ENCODE measurements around the gene GNAO1.

The GNAO1 gene

DNA sequence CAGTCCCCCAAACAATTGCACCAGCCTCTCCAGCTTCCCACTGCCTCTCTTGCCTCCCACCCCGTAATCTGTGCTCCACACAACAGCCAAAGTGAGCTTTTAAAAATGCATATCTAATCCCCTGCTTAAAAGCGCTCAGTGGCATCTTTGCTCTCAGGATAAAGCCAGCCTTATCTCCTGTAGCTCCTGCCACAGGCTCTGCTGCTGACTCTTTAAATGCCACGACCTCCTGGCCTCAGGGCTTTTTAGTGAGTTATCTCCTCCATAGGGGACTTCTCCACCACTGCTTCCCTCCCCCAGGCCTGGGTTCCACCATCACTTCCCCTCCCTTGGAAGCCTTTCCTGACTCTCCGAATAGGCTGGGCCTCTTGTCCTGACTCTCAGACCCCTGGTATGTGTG lies 98.6 kb downstream of the GNAO1 start:
- DNase-seq (ENCODE audit: low read depth) = no peak

DNA sequence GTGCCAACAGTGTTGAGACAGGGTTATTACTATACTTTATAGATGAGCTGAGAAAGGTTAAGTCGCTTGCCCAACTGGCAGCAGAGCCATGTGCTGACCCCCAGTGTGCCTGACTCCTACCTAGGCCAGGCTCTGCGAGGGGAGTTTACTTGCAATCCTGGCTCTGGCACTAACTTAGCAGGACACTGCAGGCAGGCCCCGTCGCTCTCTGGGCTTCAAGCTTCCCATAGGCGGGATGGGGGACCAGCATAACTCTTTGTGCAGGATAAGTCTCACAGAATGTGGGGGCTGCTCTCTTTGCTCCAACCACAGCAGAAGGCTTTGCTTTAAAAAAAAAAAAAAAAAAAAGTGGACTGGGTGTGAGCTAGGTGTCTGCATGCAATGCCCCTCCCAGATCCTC lies 102.7 kb downstream of the GNAO1 start:
- DNase-seq (ENCODE audit: low read depth) = no peak

DNA sequence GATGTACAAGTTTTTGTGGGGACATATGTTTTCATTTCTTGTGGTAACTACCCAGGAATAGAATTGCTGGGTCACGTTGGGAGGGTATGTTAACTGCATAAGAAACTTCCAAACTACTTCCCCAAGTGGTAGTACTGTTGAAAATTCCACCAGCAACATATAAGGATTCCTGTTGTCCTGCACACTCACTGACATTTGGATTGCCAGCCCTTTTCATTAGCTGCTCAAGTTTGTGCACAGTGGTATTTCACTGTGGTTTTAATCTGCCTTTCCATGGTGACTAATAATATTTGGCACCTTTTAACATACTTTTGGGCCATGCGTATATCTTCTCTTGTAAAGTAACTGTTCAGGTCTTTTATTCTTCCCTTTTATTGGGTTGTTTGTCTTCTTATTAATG lies 103.3 kb downstream of the GNAO1 start:
- DNase-seq (ENCODE audit: low read depth) = no peak

DNA sequence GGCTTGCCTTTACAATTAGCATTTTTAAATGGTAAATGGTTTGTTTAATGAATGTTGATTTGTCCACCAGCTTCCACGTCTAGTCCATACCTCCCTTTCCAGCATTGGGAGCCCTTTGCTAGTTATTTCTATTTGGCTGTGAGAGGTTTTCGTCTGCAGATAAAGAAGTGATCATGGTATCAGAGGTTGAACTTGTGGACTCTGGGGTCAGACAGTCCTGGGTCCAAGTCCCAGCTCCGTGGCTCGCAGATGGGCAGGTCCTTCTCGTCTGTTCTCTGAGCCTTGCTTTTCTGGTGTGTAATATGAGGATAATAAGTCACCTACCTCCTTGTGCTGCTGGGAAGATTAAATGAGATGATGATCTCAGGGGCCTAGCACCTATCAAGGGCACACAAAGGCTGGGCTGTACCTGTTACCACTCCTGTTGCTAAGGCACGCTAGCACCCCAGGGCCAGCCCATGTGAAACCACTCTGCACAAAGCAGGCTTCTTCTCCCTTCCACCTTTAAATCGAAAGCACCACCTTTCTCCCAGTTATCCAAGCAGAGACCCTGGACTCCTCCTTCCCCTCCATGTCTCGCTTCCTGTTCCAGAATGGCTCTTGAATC lies 103.9 kb downstream of the GNAO1 start:
- no peak for DNase-seq (ENCODE audit: low read depth)

DNA sequence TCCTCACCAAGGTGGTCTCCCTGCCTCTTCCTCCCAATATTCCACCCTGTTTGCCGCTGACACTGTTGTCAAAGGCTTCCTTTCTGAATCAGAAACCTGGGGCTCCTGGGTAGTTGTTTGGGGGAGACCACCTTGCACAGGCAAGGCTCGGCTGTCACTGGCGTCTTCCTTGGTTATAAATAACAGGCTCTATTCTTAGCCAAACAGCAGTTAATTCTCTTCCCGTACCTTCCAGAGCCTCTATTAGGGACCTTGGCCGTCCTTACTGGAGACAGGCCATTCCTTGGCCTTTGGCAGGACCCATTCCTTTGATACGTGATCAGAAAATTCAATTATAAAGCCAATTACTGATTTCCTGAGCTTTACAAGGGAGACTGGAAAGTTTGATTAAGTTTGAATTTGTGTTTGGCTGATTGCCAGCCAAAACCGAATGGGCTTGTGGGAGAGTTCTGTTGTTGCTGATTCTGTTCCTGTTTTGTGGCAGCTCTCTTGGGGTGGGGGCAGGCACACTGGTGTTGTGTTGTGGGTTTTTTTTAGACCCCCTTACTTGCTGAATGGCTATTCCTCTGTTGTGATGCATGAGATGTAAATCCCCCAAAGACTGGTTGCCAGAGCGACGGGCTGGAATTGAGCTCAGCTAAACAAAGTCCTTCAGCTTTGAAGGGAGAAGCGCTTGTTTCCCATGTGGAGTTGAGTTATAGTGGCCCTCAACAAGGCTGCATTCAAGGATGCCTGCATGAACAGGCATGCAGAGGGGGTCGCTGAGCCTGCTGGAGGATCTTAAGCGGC lies 104.6 kb downstream of the GNAO1 start:
- no peak for DNase-seq (ENCODE audit: low read depth)

DNA sequence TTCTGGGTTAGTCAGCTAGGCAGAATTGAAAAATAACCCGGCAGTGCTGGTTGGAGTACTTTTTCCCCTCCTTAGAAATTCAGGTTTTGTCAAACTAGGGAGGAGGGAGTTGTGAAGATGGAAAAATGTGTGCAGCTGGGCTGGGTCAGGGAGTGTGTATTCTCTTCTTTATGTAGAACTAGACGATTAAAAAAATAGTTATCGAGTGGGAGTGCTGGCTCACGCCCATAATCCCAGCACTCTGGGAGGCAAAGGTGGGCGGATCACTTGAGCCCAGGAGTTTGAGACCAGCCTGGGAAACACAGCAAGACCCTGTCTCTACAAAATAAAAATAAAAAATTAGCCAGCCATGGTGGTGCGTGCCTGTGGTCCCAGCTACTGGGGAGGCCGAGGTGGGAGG lies 106.4 kb downstream of the GNAO1 start:
- DNase-seq (ENCODE audit: low read depth) = no peak

DNA sequence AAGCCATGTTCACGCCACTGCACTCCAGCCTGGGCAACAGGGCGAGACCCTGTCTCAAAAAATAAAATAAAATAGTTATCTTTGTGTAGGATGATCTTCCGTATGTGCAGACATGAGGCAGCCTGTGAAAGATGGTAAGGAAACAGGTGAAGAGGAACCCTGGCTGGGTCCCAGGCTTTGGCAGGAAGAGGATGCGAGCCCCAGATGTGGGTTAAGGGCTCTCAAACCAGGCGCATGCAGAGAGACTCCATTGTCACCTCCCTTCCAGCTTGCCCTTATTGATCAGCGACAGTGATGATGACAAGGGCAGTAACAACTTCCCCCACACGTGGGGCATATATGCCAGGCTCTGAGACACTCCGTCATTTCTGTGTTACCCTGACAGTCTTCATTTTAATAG lies 106.8 kb downstream of the GNAO1 start:
- DNase-seq (ENCODE audit: low read depth) = no peak

DNA sequence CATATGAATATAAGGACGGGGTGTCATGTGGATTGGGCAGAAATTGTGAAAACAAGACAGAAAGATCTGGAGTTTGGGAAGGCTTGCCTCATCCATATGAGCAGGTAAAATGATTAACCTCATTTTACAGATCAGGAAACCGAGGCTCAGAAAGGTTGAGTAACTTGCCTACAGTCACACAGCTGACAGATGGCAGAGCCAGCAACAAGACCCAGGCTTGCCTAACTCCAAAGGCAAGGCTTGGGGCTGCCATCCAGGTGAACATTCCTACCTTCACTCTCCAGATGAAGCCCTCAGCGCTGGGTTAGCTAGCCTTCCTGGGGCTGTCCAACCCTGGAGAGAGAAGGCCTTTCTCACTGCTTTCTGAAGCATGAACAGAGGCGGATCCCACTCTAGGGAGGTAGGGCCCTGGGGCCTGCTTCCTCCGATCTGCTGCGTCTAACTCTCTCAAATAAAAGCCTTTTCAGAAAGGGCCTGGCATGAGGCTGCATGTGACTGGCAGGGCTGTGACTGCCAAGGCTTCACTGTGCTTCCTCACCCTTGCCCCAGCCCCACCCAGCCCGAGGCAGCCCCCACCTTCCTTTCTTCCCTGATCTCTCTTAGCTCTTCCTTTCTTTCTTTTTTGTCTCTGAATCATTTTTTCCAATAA lies 107.8 kb downstream of the GNAO1 start:
- no peak for DNase-seq (ENCODE audit: low read depth)

DNA sequence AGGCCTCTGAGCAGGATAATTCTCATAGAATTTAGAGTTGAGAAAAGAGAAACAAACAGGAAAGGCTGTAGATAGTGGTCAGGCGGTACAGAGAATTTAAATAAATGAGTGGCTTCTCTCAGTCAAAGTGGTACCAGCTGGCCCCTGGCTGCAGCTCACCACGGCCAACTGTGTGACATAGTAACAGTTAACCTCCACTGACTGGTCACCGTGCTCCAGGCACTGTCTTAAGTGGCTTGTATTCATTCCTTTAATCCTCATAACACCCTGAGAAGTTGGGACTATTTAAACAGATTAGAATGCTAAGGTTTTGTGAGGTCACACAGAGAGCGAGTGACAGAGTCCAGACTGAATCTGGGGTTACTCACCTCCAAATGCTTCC lies 108.9 kb downstream of the GNAO1 start:
- no peak for DNase-seq (ENCODE audit: low read depth)

DNA sequence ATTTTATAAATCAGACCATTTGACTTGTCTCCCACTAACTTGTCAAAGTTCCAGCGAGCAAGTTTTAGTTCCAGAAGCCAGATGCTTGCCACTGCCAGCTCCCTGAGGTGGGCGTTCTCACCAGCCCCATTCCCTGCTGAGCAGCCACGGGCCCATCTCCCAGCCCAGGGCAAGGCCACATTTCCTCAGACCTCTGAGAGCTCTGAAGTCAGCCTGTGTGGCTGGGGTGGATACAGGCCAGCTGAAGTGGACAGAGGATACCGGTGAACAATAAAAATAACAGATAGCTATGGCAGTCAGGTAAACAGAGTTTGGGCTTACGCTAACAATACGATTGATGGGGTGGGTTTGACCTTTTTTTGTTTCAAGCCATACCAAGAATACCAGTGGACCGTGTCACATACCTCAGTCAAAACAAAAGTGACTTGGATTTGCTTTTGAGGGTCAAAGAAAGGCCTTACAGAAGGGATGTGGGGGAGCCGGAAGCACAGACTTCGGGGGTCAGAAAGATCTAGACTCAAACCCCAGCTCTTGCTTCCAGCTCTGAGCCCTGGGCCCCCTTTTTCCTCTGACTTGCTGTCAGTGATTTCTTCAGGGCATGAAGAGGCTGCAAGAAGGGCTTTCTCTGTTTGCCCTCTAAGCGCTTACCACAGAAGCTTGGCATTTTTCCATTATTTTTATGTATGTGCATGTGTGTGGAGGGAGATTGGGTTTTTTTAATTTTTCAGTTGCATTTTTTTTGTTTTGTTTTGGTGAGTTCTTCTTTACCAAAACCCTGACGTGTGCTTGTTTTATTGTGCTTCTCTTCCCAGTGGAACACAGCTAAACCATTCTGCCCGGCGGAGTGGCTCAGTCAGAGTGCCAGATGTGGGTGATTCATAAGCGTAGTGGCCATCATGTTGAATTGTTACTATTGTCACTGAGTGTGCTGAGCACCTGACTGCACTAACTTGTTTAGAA lies 109.9 kb downstream of the GNAO1 start:
- DNase-seq (ENCODE audit: low read depth) = no peak

DNA sequence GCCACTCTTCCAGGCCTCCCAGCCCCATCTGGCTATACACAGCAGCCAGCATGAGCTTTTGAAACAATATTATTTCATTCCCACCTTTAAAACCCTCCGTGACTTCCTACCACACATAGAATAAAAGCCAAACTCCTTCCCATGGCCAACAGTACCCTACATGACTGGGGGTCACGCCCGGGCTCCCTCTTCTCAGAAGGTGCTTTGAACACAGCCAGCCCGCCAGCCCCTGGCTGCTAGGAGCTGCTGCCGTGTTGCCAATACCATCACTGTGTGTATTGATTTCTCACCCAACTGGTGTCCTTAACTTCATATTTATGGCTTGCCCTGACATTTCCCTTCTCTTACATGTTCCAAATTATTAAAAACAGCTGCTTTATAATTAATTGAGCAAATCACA lies 111.2 kb downstream of the GNAO1 start:
- DNase-seq (ENCODE audit: low read depth) = no peak

DNA sequence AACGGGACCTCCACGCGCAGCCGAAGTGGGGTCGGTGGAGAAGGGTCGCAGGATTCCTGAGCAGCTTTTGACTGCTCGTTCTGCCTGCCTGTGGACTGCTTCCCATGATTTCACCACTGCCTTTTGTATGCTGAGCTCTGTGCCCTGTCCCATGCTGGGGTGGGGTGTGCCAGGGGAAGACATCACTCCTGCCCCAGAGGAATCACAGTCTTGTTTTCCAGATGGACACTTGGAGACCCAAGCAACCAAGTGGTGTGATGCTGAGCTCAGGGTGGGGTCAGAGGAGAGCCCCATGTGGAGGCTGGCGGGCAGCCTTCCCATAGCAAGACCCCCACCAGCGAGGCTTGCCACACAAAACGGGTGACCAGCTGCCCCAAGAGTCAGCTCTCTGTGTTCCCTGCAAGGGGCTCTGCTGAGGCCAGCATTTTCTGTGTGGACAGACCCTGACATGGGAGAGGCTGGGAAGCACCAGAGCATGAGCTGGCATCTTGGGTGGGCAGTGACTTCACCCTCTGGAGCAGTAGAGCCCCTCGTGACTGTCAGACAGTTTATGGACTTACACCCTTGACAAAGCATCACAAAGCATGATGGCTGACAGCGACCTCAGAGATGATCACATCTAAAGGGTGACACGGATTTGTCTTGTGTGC lies 111.9 kb downstream of the GNAO1 start:
- DNase-seq (ENCODE audit: low read depth) = no peak

DNA sequence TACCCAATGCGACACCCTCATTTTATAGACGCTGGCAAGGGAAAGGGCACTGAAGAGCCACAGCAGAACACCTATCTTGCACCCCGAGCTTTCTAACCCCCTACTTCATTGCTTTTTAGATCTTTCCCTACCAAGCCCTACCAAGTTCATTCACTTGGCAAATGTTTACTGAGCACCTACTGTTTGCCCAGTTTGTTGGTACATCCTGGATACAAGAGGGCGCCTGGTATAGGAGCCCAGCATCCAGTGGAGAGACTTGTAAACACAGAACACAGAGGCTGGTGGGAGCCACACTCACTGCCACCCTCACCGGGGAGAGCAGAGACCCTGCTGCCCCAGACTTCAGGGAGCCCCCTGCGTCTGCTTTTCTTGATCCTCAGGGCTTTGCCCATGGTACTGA lies 112.6 kb downstream of the GNAO1 start:
- DNase-seq (ENCODE audit: low read depth) = no peak

DNA sequence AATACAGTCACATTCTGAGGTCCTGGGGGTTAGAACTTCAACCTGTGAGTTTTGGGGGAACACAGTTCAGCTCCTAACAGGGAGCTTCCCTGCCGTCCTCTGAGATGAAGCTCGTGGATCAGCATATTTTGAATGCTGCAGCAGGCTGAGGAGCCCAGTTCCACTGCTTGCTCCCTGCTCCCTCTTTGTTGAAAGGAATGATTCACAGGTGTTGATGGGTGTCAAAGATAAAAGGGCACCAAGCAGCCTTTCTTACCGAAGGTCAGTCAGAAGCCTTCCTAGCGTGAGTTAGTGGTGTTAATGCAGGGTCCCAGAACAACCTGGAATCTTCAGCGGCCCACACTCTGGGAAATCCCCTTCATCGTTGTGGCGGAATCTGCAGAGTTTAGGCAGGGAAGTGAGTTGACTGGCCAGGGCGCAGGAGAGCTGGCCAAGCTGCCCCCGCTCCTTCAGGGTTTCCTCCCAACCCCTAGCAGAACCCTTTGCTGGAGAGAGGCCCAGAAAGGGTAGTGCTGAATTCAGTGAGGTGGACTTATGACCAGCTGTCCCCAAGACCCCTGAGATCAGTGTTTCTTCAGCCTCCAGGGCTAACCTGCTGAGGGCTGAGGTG lies 114.8 kb downstream of the GNAO1 start:
- no peak for DNase-seq (ENCODE audit: low read depth)

DNA sequence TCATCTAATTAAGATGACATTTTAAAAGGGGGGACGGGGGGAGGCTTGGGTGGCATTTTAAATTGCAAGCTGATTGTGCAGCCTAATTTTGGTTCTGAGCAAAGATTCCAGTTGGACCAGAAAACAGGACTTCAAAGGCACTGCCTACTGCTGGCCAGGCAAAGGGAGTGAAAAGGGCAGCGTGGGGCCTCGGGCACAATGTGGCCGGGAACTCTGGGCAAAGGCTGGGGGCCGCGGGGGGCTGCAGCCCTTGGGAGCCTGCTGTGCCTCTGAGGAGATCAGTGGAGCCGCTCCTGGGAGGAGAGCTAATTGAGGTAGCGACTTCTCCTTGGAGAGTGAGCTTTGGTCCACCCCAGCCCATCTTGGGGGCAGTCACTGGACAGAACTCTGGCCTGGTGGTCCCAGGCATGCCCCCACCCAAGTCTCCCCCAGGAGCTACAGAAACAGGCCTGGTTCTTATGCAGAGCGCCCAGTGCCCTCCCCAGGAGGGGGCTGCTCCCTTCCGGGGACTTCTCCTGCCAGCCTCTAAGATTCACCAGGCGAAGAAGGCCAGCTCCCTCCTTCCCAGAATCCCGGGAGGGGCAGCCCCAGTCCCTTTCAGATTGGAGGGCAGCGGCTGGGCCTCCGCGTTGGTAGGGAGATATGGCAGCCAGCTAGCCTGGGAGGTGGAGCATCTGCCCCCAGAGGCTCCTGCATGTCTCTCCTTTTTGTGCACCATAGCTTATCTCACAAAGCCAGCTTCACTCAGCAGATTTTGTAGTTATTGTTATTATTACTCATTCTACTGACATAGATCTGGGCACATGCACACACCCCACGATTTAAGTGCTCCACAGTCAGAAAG lies 115.6 kb downstream of the GNAO1 start:
- DNase-seq (ENCODE audit: low read depth) = no peak

DNA sequence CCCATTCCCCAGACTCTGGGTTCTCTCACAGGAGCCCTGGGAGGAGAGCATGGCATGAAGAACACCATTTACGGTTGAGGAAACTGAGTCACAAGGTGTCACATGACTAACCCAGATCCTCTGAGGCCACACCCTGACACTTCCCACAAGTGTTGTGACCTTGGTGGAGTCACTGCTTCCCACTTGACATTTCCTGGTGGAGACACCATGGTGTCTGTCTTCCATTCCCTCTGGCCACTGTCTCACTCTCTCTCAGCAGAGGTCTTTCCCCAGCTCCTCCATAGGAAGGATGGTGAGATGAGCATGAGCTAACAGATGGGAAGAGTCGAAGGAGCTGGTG lies 116.2 kb downstream of the GNAO1 start:
- no peak for DNase-seq (ENCODE audit: low read depth)

DNA sequence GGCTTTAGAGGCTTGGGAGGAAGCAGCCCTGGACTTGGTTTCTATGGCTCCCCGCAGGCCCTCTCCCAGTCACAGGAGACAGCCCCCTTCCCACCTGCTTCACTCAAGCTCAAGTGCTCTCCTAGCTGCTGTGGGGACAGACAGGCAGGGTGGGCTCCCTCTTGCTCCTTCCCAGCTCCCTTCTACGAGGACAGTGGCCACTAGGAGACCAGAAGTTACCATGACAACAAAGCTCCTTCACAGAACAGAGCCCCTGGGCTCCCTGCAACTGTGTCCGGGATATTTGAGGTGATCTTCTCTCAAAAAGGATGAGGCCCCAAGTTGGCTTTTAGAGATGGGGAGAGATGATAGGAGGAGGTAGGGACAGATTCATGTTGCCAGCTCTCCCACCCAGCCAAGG lies 117.7 kb downstream of the GNAO1 start:
- no peak for DNase-seq (ENCODE audit: low read depth)

DNA sequence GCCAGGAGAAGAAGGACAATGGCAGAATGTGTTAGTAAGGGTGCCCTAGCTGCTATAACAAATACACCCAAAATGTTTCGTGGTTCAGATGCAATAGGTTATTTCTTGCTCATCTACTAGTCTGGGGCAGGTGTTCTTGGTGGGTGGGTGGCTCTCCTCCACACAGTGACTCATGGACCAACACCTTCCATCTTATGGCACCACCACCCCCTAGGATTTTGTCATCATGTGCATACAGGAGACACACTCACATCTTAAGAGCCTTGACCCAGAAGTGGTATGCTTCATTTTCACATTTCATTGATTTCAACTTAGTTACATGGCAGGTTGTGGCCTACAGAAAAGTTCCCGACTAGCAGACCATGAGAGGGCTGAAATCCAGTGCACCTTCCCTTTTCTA lies 119.4 kb downstream of the GNAO1 start:
- no peak for DNase-seq (ENCODE audit: low read depth)

DNA sequence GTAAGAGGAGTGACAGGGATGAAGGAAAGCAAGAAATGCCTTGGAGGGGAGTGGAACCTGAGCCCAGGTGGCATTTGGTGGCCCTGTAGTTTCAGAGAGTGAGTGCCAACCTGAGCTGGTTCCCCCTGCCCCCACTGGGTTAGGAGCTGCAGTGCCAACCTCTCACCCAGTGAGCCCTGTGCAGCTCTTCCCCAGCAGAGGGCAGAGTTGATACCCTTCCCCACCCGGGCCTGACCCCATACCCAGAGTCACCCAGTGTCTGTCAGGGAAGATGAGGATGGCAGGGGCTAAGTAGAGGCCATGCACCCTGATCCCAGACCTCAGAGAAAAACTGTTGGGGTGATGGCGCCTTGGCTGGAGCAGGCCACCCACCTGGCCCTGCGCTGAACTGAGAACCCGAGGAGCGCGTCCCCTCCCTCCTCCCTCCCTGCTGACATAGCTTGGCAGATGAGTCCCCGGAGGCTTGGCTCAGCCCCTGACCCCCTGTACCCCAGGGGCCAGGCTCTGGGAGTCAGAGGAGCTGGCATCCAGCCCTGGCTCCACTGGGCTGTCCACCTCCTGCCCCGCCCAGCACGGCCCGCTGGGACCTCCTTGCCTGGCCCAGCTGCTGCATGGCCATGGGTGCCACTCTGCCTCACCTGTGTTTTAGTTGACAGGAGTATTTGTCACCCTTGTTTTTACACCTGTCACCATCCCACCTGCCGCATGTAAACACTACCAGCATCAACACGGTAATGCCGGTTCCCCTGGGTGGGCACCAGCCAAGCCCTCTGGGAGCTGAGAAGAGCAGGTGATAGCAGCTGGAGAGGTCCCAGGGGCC lies 120.1 kb downstream of the GNAO1 start:
- DNase-seq (ENCODE audit: low read depth) = no peak

DNA sequence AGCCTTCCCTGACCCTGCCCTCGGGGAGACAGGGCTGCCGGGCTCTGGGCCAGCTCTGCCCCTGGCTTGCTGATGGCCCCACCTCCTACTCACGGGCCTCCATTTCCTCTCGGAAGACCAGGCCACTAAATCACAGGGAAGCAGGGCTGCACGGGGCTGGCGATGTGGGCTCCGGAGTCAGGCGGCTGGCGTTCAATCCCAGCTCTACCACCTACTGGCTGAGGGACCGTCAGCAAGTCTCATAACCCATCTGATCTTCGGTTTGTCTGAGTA lies 120.7 kb downstream of the GNAO1 start:
- DNase-seq (ENCODE audit: low read depth) = no peak

All from stimulated activated CD8-positive, alpha-beta memory T cell treated with anti-CD3 and anti-CD28 coated beads, Interleukin-15, amount 100 ng/mL, for 24 hours (primary cell).